ENCODE results near the gene CDSN.
"Not testable (repeated sequence)": the region's sequence is repeated elsewhere in the genome, so short reads cannot be mapped to it uniquely, and the experiment has no call there.

Gene CDSN, protein sequence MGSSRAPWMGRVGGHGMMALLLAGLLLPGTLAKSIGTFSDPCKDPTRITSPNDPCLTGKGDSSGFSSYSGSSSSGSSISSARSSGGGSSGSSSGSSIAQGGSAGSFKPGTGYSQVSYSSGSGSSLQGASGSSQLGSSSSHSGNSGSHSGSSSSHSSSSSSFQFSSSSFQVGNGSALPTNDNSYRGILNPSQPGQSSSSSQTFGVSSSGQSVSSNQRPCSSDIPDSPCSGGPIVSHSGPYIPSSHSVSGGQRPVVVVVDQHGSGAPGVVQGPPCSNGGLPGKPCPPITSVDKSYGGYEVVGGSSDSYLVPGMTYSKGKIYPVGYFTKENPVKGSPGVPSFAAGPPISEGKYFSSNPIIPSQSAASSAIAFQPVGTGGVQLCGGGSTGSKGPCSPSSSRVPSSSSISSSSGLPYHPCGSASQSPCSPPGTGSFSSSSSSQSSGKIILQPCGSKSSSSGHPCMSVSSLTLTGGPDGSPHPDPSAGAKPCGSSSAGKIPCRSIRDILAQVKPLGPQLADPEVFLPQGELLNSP

DNA sequence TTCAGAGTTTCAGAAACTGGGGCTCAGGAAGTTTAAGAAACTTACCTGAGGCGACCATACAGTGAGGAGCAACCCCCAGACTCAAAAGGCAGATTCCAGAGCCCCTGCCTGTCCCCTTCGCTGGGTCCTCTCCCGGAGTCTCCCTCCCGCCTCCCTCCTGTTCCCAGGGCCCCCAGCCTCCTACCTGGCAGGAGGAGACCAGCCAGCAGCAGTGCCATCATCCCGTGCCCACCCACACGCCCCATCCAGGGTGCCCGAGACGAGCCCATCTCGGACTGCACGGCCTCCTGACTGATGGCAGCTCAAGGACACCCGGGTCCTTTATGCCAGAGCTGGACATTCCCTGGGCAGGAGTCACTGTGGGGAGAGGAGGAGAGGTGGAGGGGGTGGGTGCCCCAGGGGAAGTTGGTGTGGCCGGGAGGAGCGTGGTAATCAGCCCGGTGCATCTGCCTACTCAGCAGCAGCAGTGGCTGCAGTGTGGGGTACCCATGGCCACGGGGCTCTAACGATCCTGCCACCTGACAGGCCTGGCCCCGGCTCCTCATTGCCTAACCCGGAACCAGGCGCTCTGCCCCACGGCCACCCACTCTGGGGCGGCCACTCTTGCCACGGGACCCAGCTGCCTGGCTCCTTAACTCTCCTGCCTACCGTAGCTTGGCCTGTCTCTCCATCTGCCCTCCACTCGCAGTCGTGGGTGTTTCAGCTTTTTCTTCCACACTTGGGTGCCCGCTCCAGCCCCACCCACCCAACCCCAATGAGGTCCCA, at the start of gene CDSN:
Gene CDSN, minus strand, starts transcription at position 296 of the 765 bp plus-strand sequence. Its CDS starts 27 bp downstream, at position 269.
- in situ Hi-C loops (cut with MboI; ENCODE audit: low sequenced_read_pairs): no loop called here

DNA sequence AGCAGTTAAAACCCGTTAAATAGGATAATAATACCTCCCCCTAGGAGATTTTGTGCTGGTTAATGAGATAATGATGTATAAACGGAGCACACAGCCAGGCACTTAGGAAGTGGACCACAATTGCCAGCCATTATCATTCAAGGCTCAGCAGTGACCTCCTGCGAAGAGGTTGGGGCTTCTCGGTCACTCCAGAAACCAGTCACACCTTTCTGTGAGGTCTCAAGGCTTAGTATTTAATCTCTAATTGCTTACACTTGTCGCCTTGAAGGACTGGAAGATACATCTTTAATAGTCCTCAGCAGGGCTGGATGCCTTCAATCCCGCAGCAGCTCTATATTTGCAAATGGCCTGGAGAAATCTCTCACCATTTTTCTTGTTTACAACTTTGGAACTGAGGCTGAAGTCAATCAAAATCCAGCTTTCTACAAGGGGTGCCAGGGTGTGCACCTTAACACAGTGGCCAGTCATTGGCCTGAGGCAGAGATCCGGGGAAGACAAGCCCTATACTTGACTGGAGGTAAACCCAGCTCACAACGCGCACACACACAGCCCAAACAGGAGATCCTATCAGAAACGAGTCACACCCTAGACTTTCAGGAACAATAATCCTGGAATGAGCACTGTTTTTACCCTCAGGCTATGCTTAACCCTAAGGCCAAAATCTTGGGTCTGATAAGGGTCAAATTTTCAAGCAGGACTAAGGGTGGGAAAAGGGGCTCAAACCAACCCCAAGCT, 49.0 kb upstream of the CDSN start:
- in situ Hi-C loops (cut with MboI; ENCODE audit: low sequenced_read_pairs): no loop called here

DNA sequence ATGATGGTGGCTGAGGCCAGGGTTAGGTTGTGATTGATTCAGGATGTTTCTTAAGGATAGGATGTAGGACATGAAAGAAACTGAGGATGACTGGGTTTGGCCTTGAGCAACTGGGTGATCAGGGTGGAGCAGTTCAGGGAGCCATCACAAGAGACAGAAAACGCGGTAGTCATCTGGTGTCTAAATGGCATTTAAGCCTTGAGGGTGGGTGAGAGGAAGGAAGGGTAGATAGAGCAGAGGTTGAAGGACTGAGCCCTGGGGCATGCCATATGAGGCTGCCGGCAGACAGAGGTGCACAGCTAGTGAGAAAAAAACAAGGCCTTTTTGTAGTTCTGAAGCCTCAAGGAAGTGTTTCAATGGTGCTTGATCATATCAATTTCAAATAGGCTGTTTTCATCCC, 48.4 kb upstream of the CDSN start:
- in situ Hi-C loops (cut with MboI; ENCODE audit: low sequenced_read_pairs): no loop called here

DNA sequence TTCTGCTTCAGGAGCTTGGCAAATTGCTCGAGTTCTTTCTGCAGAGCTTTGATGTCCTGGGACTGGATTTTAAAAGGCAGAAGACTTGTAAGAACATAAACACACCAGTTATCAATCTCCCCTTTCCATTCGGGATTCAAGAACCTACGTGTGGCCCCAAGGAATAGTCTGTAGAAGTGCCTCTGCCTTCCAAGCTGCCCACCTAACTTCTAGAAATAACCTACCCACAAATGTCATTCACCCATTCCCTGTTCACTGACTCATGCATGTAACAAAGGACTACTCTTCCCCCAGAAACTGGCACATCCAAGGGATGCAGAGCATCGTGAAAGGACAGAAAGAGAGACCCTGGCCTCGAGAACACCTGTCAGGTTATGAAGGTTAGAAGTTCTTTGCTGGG, 45.7 kb upstream of the CDSN start:
- in situ Hi-C loops (cut with MboI; ENCODE audit: low sequenced_read_pairs): no loop called here

DNA sequence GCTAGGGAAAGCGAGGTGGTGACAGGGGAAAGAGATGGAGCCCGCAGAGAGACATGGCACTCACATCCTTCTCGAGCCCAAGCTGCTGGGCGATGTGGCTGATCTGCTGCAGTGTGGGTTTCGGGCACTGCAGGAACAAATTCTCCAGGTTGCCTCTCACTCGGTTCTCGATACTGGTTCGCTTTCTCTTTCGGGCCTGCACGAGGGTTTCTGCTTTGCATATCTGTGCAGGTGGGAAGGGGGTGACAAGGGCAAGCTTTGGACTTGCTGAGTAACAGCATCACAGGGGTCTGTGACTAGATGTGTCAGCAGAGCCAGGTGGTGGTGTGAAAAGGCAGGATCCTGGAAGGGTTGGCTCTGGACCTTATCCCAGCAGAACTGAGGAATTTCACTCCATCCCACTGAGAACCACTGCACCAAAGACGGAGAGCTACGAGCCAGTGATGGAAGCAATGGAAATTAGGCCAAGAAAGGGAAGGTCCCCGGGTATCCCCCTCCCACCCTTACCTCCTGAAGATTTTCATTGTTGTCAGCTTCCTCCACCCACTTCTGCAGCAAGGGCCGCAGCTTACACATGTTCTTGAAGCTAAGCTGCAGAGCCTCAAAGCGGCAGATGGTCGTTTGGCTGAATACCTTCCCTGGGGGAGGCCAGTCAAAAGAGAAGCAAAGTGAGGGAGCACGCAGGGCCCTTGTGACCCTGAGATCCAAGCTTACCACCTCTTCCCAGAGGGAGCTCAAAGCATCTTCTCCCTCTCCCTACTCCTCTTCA, 45.0 kb upstream of the CDSN start:
- in situ Hi-C loops (cut with MboI; ENCODE audit: low sequenced_read_pairs): not testable (repeated sequence)

DNA sequence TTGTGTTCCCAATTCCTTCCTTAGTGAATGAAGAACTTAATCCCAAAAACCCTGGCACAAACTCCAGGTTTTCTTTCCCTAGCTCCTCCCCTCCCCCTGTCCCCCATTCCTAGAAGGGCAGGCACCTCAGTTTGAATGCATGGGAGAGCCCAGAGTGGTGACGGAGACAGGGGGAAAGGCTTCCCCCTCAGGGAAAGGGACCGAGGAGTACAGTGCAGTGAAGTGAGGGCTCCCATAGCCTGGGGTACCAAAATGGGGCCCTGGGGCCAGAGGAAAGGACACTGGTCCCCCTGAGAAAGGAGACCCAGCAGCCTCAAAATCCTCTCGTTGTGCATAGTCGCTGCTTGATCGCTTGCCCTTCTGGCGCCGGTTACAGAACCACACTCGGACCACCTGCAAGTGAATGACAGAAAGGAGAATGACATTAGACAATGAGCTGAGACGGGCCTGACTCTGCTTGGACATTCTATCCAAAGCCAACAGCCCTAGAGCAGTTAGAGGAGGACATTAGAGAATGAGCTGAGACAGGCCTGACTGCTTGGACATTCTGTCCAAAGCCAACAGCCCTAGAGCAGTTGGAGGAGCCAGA, 44.3 kb upstream of the CDSN start:
- in situ Hi-C loops (cut with MboI; ENCODE audit: low sequenced_read_pairs): not testable (repeated sequence)

DNA sequence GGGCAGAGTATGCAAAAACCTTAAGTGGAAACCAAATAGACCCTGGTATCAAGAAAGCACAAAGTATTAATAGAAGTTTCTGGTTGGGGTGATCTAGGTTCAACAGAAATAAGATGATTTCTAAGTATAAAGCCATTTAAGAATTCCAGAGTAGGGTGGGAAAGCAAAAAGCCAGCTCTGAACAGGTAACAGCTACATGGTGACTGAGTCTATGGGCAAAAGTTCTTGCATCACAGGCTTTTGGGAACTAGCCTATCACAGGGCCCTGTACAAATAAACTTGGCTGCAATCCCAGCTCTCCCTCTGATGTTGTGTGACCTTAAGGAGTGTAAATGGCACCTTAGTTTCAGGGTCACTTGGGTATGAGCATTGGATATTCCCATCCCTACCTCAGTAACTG, 43.7 kb upstream of the CDSN start:
- in situ Hi-C loops (cut with MboI; ENCODE audit: low sequenced_read_pairs): no loop called here

DNA sequence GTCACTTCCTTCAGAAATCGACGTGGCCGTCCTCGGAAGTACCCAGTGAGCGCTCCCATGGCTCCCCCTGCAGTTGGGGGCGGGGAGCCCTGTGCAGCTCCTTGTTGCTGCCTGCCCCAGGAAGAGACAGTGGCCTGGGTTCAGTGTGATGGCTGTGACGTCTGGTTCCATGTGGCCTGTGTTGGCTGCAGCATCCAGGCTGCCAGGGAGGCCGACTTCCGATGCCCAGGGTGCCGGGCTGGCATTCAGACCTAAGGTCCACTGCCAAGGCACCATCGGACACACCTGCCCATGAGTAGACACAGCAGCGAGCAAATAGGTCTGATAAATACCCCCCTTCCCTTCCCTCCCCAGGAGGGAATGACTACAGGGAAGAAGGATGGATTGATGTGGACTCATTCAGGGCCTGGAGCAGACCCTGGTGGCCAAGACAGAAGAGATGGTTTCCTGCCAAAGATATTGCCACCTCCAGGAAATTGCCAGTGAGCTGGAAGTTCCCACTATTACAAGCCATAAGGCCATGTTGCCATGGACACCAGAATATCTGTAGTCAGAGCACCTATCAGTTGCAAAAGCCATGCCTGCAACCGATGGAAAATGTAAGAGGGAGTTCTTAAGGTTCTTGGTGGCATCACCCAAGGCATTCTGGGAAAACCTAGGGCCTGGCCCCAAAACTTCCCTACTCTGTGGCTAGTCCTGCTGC, 42.4 kb upstream of the CDSN start:
- in situ Hi-C loops (cut with MboI; ENCODE audit: low sequenced_read_pairs): no loop called here

DNA sequence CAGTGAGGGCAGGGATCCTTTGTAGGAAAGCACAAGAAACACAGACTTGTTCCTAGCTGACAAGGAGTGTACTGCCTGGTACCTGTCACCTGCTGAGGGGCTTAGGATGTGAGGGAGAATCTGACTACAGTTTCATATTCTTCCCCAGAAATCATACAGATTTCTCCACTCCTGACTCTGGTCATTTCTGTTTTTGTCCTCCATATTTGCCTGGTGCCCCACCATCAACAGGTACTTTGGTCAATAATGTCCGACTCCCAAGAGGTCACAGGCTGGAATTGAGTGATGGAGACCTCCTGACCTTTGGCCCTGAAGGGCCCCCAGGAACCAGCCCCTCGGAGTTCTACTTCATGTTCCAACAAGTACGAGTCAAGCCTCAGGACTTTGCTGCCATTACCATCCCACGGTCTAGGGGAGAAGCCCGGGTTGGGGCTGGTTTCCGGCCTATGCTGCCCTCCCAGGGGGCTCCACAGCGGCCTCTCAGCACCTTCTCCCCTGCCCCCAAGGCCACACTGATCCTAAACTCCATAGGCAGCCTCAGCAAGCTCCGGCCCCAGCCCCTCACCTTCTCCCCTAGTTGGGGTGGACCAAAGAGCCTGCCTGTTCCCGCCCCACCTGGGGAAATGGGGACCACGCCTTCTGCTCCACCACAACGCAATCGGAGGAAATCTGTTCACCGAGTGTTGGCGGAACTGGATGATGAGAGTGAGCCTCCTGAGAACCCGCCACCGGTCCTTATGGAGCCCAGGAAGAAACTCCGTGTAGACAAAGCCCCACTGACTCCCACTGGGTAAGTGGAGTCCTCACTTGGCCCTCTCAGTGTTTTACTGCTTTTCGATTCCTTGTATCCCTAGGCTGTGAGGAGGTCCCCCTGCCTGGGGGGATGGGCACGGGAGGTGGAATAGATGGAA, 41.2 kb upstream of the CDSN start:
- in situ Hi-C loops (cut with MboI; ENCODE audit: low sequenced_read_pairs): no loop called here

DNA sequence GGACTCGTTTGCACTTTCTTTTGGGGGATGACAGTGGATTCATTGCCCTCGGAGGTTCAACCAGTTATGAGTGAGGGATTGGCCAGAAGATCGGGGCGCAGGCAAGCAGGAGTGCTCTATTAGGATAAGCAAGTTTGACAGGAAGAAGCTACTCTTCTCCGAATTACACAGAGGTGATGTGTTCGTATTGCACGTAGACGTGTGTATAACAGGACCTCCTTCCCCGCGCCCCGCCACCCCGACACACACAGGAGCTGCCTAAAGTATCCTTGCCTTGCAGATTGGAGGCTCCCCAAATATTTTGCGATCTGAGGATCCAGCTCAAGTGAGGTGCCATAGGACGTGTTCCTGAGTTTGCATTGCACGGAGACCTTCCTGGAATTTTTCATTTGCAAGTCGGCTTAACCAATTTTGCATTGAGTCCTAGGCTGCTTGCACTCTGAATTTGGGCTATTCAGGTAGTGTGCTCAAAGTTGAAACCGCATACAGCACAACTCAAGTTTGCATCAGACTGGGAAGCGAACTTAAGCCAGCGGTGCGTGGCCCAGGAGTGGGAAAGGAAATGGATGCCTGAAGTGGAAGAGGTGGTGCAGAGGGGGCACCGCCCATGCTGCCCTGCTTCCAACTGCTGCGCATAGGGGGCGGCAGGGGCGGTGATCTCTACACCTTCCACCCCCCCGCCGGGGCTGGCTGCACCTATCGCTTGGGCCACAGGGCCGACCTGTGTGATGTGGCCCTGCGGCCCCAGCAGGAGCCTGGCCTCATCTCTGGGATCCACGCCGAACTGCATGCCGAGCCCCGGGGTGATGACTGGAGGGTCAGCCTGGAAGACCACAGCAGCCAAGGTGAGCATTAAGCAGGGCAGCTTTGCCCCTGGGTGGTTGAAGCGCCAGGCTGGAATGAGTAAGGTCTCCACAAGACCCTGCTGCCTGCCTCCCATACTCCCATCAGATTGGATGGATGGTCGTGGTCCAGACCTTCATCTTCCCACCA, 38.9 kb upstream of the CDSN start:
- in situ Hi-C loops (cut with MboI; ENCODE audit: low sequenced_read_pairs): no loop called here

DNA sequence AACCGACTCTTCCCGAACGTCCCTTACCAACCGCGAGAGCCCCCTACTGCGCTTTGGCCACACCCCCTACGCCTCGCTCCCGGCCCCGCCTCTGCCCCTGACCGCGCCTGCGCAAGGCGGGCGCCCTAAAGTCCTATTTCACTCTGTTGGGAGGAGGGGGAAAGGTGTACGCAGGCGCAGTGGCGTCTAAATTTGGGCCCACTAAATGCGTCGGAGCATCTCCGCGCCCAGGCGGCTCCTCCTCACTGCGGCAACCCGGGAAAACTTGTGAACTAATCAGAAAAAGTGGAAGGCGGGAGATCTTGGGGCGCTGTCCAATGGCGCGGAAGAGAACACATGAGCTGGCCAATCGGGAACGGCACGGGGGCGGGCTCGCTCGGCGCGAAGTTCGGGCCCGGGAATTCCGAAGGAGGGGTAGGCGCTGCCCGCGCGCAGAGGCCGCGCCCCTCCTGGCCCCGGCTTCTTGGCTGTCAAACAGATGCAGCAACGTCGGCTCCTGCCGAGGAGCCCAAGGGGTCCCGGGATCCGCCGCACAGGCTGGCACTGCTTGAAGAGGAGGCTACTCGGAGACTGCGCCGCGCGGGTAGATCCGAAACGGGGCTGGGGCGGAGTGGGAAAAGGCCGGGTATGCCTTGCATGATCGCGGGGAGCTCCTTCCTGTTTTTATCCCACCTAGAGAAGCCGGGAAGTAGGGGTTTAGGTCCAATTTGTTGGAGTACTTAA, 38.1 kb upstream of the CDSN start, which contains the start of gene TCF19:
Gene TCF19, plus strand, starts transcription at position 450 of the 723 bp plus-strand sequence. CDS start 881 bp downstream, outside the sequence.
- in situ Hi-C loops (cut with MboI; ENCODE audit: low sequenced_read_pairs): no loop called here

DNA sequence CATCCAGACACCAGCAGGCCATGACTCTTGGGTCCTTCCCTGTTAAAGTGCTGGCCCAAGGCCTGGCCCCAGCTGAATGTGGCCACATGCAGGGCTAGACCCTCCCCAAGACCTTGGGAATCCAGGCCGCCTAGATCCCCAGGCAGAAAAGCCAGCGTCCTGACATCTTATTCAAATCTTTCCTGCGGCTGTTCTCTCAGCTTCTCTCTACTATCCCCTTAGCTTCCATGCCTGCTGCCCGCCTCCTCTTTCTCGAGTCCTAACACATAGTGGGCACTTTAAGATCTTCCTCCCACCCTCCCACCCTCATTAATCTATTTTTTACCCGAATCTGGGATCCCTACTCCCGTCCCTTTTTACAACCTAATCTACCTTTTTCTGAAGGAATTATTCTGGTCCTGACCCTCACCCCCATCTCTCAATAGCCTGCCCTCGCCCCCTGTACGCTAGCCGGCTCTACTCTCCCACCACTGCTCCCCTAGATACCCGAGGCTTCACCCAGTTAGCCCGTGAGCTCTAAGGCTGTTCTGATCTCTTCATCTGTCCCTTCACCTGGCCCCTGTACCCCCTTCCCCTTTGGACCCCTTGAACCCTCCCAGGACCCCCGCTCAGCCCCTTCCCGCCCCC, 37.4 kb upstream of the CDSN start, which contains the start of gene CCHCR1:
Gene CCHCR1, minus strand, starts transcription at position 290 of the 627 bp plus-strand sequence. Its CDS starts 202 bp downstream, at position 88.
- in situ Hi-C loops (cut with MboI; ENCODE audit: low sequenced_read_pairs): no loop called here

DNA sequence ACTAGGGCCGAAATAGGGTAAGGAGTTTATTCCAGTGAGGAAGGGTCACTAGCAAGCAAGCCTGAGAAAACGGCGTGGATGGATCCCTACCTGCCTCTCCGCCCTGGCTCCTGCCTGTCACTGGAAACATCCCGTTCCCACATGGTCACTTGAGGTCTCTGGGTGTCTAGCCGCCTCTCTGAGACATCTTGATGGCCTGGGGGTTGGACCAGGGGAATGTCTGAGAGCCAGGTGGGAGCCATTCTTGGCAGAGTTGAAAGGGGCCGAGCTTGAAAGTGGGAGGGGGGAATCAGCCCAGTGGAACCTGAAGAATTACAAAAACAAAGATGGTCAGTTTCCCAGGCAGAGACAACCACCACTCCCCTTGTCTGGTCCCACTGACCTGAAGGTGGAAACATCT, 36.4 kb upstream of the CDSN start:
- in situ Hi-C loops (cut with MboI; ENCODE audit: low sequenced_read_pairs): no loop called here

DNA sequence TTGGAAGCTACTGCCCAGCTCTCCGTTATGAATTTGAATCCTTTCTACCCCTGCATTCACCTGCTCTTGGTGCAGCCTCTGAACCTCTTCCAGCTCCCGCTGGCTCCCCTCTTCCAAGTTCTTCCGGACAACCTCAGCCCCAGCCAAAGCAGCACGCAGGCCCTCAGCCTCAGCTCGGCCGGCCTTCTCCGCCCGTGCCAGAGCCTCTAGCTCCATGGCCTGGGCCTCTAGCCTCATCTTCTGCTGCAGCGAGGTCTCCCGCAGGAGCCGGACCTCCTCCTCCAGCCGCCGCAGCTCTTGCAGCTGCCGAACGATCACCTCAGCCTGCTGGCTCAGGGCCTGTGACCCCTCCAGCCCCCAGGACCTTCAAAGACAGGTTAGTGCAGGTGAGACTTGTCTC, 34.2 kb upstream of the CDSN start:
- in situ Hi-C loops (cut with MboI; ENCODE audit: low sequenced_read_pairs): no loop called here

DNA sequence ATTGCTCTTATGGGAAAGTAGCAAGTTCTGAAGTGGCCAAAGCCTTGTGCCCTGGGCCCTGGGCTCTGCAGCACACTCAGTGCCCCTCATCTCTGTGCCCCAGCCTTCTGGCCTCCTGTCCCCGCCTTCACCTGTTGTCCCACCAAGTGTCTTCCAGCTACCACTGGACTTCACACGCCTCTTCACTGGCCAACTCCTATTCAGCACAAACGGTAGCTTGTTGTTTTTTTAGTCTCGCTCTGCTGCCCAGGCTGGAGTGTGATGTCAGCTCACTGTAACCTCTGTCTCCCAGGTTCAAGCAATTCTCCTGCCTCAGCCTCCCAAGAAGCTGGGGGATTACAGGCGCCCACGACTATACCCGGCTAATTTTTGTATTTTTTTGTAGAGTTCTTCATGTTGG, 32.5 kb upstream of the CDSN start:
- in situ Hi-C loops (cut with MboI; ENCODE audit: low sequenced_read_pairs): no loop called here

Measured in HL-60/S4 (cell line).